ES-I3 (cell line): Measurements from ENCODE around the gene KIF2A.

ENCODE experiments used
- H3K36me3 ChIP-seq: 2 replicates; pipeline ENCODE4 v1.6.1; 2013; ENCODE audit warnings: mild to moderate bottlenecking, low read length, control low read depth, moderate library complexity; ENCODE audit not compliant: insufficient read depth
- H3K4me1 ChIP-seq: 2 replicates; pipeline ENCODE4 v1.6.1; 2013; ENCODE audit warnings: mild to moderate bottlenecking, control low read depth, low read length; ENCODE audit not compliant: insufficient read depth
- H3K9ac ChIP-seq: 2 replicates; pipeline ENCODE4 v1.6.1; 2013; ENCODE audit warnings: low read depth, mild to moderate bottlenecking, low read length, moderate library complexity
- H3K9me3 ChIP-seq: 2 replicates; pipeline ENCODE4 v1.6.1; 2013; ENCODE audit warnings: mild to moderate bottlenecking, low read length, moderate library complexity; ENCODE audit not compliant: control insufficient read depth, insufficient read depth

KIF2A gene

GRCh38 chr5:62403411-62404250 is 97.6 kb downstream of the KIF2A start, which contains the start of gene DIMT1:
TSS of gene DIMT1 (minus strand) at chr5:62403905. CDS start at chr5:62403772, 133 bp downstream.
- no peaks in the 10 kb centered on the region for H3K36me3 ChIP-seq
- no peaks in the 10 kb centered on the region for H3K4me1 ChIP-seq
- peak within 1 kb of the TSS; percentile 70 for H3K9ac ChIP-seq
- no peaks in the 10 kb centered on the region for H3K9me3 ChIP-seq

GRCh38 chr5:62412549-62413329 is 106.7 kb downstream of the KIF2A start, which contains the start of gene IPO11:
TSS of gene IPO11 (plus strand) at chr5:62412763. CDS start at chr5:62437280, 24,517 bp downstream.
- Histone ChIP-seq H3K9ac (peak within 1 kb of the TSS; percentile 71), H3K36me3 (no peaks in the 10 kb centered on the region), H3K4me1 (no peaks in the 10 kb centered on the region), H3K9me3 (no peaks in the 10 kb centered on the region)

GRCh38 chr5:62413711-62414110 is 107.7 kb downstream of the KIF2A start:
- H3K9me3 ChIP-seq, result no peaks in the 10 kb centered on the region
- H3K9ac ChIP-seq, result peak overlapping the region; percentile 71
- H3K4me1 ChIP-seq, result no peaks in the 10 kb centered on the region
- H3K36me3 ChIP-seq, result peaks cover 2% of the 10 kb centered on the region

GRCh38 chr5:62418462-62419076 is 112.6 kb downstream of the KIF2A start:
- no peaks in the 10 kb centered on the region for H3K4me1 ChIP-seq
- peaks cover 2% of the 10 kb centered on the region for H3K36me3 ChIP-seq
- no peak overlapping the region for H3K9ac ChIP-seq
- no peaks in the 10 kb centered on the region for H3K9me3 ChIP-seq

- no peaks in the 10 kb centered on the region for H3K4me1 ChIP-seq
- peaks cover 2% of the 10 kb centered on the region for H3K36me3 ChIP-seq
- H3K9ac ChIP-seq, result no peak overlapping the region
- no peaks in the 10 kb centered on the region for H3K9me3 ChIP-seq
Measured at GRCh38 chr5:62419609-62420008, 113.6 kb downstream of the KIF2A start.

GRCh38 chr5:62421414-62421813 is 115.4 kb downstream of the KIF2A start:
- H3K36me3 ChIP-seq, result peaks cover 2% of the 10 kb centered on the region
- no peaks in the 10 kb centered on the region for H3K9me3 ChIP-seq
- no peak overlapping the region for H3K9ac ChIP-seq
- H3K4me1 ChIP-seq, result no peaks in the 10 kb centered on the region

- no peaks in the 10 kb centered on the region for H3K4me1 ChIP-seq
- no peaks in the 10 kb centered on the region for H3K9me3 ChIP-seq
- H3K9ac ChIP-seq, result no peak overlapping the region
- H3K36me3 ChIP-seq, result no peaks in the 10 kb centered on the region
Measured at GRCh38 chr5:62424763-62425162, 118.8 kb downstream of the KIF2A start.

GRCh38 chr5:62431735-62432620 is 126.0 kb downstream of the KIF2A start:
- Histone ChIP-seq H3K4me1 (no peaks in the 10 kb centered on the region), H3K9ac (no peak overlapping the region), H3K36me3 (no peaks in the 10 kb centered on the region)

GRCh38 chr5:62432621-62433064 is 126.6 kb downstream of the KIF2A start:
- H3K9me3 ChIP-seq, result no peaks in the 10 kb centered on the region
- no peak overlapping the region for H3K9ac ChIP-seq
- no peaks in the 10 kb centered on the region for H3K36me3 ChIP-seq
- no peaks in the 10 kb centered on the region for H3K4me1 ChIP-seq

More at GRCh38 chr5:62431735-62432620, 126.0 kb downstream of the KIF2A start:
- H3K9me3 ChIP-seq, result no peaks in the 10 kb centered on the region
